ENCODE results near the gene RBX1.

Gene RBX1

DNA sequence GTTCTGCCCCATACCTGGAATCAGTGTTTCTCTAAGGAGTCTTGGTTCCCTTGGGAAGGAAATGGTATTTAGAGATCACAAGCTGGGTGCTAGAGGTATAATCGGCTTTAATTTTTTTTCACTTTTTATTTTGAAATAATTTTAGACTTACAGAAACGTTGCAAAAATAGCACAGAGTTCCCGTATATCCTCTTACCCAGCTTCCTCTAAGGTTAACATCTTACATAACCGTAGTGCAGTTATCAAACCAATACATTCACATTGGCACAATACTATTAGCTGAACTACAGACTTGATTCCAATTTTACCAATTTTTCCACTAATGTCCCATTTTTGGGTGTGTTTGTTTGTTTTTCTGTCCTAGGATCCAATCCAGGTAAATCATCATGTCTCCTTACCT is 63.8 kb downstream of the RBX1 start:
- in situ Hi-C loops (cut with MboI; ENCODE audit: low pct_unique_long_range_greater_than_20kb, low sequenced_read_pairs, unreplicated experiment) = no loop called here
- TF ChIP-seq, protein P1, sequence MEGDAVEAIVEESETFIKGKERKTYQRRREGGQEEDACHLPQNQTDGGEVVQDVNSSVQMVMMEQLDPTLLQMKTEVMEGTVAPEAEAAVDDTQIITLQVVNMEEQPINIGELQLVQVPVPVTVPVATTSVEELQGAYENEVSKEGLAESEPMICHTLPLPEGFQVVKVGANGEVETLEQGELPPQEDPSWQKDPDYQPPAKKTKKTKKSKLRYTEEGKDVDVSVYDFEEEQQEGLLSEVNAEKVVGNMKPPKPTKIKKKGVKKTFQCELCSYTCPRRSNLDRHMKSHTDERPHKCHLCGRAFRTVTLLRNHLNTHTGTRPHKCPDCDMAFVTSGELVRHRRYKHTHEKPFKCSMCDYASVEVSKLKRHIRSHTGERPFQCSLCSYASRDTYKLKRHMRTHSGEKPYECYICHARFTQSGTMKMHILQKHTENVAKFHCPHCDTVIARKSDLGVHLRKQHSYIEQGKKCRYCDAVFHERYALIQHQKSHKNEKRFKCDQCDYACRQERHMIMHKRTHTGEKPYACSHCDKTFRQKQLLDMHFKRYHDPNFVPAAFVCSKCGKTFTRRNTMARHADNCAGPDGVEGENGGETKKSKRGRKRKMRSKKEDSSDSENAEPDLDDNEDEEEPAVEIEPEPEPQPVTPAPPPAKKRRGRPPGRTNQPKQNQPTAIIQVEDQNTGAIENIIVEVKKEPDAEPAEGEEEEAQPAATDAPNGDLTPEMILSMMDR (IDR thresholded peaks at IDR 0.05; ENCODE audit: extremely low read depth, insufficient read depth, missing control alignments) = no peak
- no peak for DNase-seq (ENCODE audit: low spot score)

DNA sequence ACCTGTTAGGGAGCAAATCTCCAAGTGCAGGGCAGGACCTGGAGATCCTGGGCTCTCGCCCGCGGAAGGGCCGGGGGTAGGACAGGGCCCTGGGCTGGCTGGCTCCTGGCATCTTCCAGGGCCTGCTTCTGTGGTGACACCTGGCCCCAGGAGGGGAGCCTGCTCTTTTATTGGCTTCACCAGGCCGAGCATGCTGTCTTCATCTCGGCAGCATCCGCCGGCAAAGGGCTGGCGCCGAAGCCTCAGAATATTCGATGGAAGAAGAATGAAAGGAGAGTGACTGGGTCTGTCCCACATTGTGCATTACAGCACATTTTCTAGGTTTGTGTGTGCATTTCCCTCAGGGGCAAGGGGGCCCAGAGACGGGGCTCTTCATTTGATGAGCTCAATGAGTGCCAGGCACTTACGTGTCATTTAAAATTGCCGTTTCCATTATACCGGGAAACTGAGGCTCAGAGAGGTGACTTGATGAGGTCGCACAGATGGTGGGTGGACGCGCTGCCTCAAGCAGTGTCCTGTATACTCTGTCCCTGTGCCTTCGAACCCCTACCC is 70.0 kb downstream of the RBX1 start:
- no peak for DNase-seq (ENCODE audit: low spot score)
- in situ Hi-C loops (cut with MboI; ENCODE audit: low pct_unique_long_range_greater_than_20kb, low sequenced_read_pairs, unreplicated experiment) = no loop called here
- TF ChIP-seq, protein P1 (IDR thresholded peaks at IDR 0.05; ENCODE audit: extremely low read depth, insufficient read depth, missing control alignments) = no peak

DNA sequence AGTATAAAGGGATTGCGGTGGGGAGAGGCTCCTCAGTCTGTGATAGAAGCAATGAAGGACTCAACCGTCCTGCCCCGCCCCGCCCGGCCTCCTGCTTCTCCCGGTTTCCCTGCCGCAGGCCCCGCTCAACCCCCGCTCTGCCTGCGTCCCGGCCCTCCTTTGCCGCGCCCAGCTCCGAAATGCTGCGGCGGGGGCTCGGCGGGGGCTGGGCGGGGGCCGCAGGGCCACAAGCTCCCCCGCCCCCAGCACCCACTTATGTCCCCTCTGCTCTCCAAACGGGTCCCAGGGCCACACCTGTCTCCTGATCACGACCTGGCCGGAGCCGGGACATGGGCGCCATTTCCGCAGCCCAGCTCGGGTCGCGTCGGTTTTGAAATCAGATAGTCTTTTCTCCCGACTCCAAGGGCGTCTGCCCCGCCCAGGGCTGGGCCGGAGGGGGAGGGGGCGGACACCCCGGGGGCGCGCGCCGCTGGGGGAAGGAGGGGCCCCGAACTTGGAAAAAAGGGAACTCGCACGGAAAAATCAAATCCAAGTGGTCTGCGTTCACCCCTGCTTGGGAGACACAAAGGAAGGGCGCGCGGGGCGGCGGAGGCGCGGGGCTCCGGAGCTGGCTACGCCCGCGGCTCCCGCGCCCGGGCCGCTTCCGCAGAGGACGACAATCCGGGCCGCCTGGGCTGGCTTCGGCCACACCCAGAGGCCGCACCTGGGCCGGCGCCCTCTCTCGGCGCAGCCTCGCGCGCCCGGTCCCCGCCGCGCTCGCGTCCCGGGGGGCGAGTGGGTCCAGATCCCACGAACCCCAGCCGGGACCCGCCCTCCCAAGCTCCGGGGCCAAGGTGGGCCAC is 70.7 kb downstream of the RBX1 start:
- TF ChIP-seq, protein P1 (IDR thresholded peaks at IDR 0.05; ENCODE audit: extremely low read depth, insufficient read depth, missing control alignments) = peak; percentile 34
- DNase-seq (ENCODE audit: low spot score) = peak; percentile 82
- in situ Hi-C loops (cut with MboI; ENCODE audit: low pct_unique_long_range_greater_than_20kb, low sequenced_read_pairs, unreplicated experiment) = no loop called here

DNA sequence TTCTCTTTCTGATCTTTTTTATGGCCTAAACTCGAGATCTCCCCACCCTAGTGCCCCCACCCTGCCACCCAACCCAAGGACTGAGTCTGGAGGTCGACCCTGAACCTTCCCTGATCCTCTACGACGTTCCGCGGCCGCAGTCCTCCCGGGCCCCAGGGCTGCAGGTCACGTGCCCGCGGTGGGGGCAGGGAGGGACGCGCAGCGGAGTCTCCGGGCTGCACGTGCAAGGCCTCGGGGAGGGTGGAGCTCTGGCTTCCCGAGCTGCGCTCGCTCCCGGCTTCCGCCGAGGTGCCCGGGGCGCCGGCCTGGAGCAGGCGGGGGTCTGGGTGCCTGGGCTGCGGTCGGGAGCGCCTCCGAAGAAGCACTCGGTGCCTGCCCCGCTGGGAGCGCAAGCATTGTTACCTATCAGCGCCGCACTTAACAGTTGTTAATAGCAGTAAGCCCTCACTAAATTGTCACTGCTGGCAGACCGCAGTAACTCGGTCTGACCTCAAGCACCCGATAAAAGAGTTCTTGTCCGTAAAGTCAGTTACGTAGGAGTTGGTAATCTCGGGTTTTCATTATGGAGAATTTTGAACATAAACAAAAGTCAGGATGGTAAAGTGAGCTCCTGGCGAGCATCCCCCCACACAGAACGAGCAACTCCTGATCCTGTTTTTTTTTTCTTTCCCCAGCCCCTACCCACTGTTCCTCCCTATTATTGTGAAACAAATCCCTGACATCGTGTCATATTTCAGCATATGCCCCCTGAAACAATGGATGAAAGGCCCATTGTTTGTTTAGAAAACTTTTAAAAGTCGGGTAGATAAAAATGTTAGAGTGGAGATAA is 71.5 kb downstream of the RBX1 start:
- peak; percentile 78 for DNase-seq (ENCODE audit: low spot score)
- TF ChIP-seq, protein P1 (IDR thresholded peaks at IDR 0.05; ENCODE audit: extremely low read depth, insufficient read depth, missing control alignments) = no peak
- in situ Hi-C loops (cut with MboI; ENCODE audit: low pct_unique_long_range_greater_than_20kb, low sequenced_read_pairs, unreplicated experiment) = no loop called here

Measured in GM13977 (cell line).